GM12878 (cell line): ENCODE results near the gene WDR53. TPM values are rescaled to one million over a fixed set of nuclear protein-coding genes. Genes with fewer than 3 reads are reported as not detected.
A peak's percentile ranks its signal among the peaks of the same experiment; 100 is the strongest.

ENCODE experiments used
- ATAC-seq: fragments of 200-7000 bp; cut with Tn5 transposase; 3 replicates; pipeline ENCODE4 v1.9.1; 2020; ENCODE audit warnings: mild to moderate bottlenecking, moderate library complexity
- BruUV-seq: library from RNA; stranded (reverse); fragments of 400-500 nt; replicated peaks from 2 replicates; lab custom pipeline; 2021; lab: Mats Ljungman, UMichigan
- CTCF ChIA-PET: fragments of 300-600 bp; sonication (Branson Sonifier 250); formaldehyde crosslinking; extraction: SDS; loops from one replicate; lab custom pipeline; 2021; ENCODE audit warnings: inconsistent platforms; lab: Yijun Ruan, JAX
- POLR2A ChIA-PET: fragments of 350-600 bp; formaldehyde crosslinking; extraction: SDS; loops from one replicate; lab custom pipeline; 2021; ENCODE audit warnings: inconsistent platforms; lab: Charles Lee
- RAD21 ChIA-PET: fragments of 300-600 bp; sonication (Branson Sonifier 250); formaldehyde crosslinking; loops from one replicate; lab custom pipeline; 2023; ENCODE audit warnings: antibody characterized with exemption; ENCODE audit not compliant: unreplicated experiment; lab: Charles Lee
- SMC1A ChIA-PET: fragments of 300-600 bp; sonication (Branson Sonifier 250); formaldehyde crosslinking; loops from one replicate; lab custom pipeline; 2023; ENCODE audit not compliant: unreplicated experiment, uncharacterized antibody; lab: Charles Lee
- DNase-seq: peaks from one replicate; pipeline ENCODE4 v3.0.0-alpha.2; 2011; ENCODE audit warnings: low read depth, low spot score
- FAIRE-seq: peaks from 3 replicates; lab custom pipeline; 2011; peaks lifted over from hg19 to GRCh38; lab: Jason Lieb, UNC
- H2AFZ ChIP-seq: 2 replicates; pipeline ENCODE4 v1.6.0; 2011; ENCODE audit warnings: low read depth, low read length, control low read depth; ENCODE audit not compliant: control insufficient read depth
- H3K27ac ChIP-seq: 2 replicates; pipeline ENCODE4 v1.5.1; 2011; ENCODE audit warnings: control low read depth; ENCODE audit not compliant: control insufficient read depth, insufficient read depth
- H3K27me3 ChIP-seq, 2 experiments: replicated peaks in 1 of 2; 2 replicates each; pipeline versions ENCODE4 v1.6.0 to v1.6.1; 2011; ENCODE audit warnings: low read length in 1 of 2; ENCODE audit not compliant: control insufficient read depth in 2 of 2, insufficient read depth in 2 of 2
- H3K36me3 ChIP-seq, 2 experiments: 2 replicates each; pipeline ENCODE4 v1.5.1; 2011; ENCODE audit warnings: low read length in 1 of 2; ENCODE audit not compliant: control insufficient read depth in 2 of 2, insufficient read depth in 2 of 2
- H3K4me1 ChIP-seq: 2 replicates; pipeline ENCODE4 v1.6.1; 2011; ENCODE audit warnings: mild to moderate bottlenecking, low read length, moderate library complexity, mixed read lengths; ENCODE audit not compliant: control insufficient read depth, insufficient read depth
- H3K4me2 ChIP-seq: 2 replicates; pipeline ENCODE4 v1.6.0; 2011; ENCODE audit warnings: control low read depth; ENCODE audit not compliant: control insufficient read depth, insufficient read depth
- H3K4me3 ChIP-seq: fragments of 200-600 bp; sonication (generic); 2 replicates; pipeline ENCODE4 v1.5.1; 2016
- H3K79me2 ChIP-seq: 2 replicates; pipeline ENCODE4 v1.6.0; 2011; ENCODE audit warnings: low read length; ENCODE audit not compliant: control insufficient read depth, insufficient read depth
- H3K9ac ChIP-seq: 2 replicates; pipeline ENCODE4 v1.8.0; 2011; ENCODE audit warnings: low read length, control low read depth, mixed read lengths; ENCODE audit not compliant: control insufficient read depth, insufficient read depth
- H3K9me3 ChIP-seq: replicated peaks from 3 replicates; pipeline ENCODE4 v1.5.1; 2011; ENCODE audit warnings: mild to moderate bottlenecking, low read length; ENCODE audit not compliant: control insufficient read depth, insufficient read depth
- H4K20me1 ChIP-seq: 2 replicates; pipeline ENCODE4 v1.6.0; 2011; ENCODE audit not compliant: control insufficient read depth, insufficient read depth
- NFYA ChIP-seq: IDR thresholded peaks from 2 replicates; pipeline ENCODE4 v1.6.1; 2011; ENCODE audit warnings: low read depth, mild to moderate bottlenecking, low read length, improper control_type of control experiment, borderline replicate concordance
- SIN3A ChIP-seq: IDR thresholded peaks from 2 replicates; pipeline ENCODE4 v1.6.1; 2012; ENCODE audit warnings: low read depth, low read length, improper control_type of control experiment
- ZNF217 ChIP-seq: fragments of 450-650 bp; IDR thresholded peaks from 2 replicates; pipeline ENCODE4 v1.6.1; 2017; ENCODE audit warnings: antibody characterized with exemption, mild to moderate bottlenecking
- WGBS: methylation state at CpG from one replicate; pipeline ENCODE4 v1.1.6; 2016; ENCODE audit warnings: low lambda C conversion rate; ENCODE audit not compliant: insufficient replicate concordance, insufficient coverage; ENCODE audit errors: missing lambda C conversion rate; 5-methylcytosine and 5-hydroxymethylcytosine counted together
- in situ Hi-C: fragments of 300-500 bp; cut with MboI; formaldehyde crosslinking; loops from 9 replicates; pipeline ENCODE4 v1.14.3; 2018; ENCODE audit warnings: mixed read lengths
- intact Hi-C: fragments of 100-400 bp; cut with micrococcal nuclease; formaldehyde crosslinking; loops from one replicate; pipeline ENCODE4 v1.14.2; 2022; ENCODE audit not compliant: unreplicated experiment
- polyA plus RNA-seq, 11 experiments: library from polyadenylated mRNA; depleted of rRNA in 4 of 11; unstranded in 6 of 11; stranded (reverse) in 5 of 11; fragments of >200 nt; fragmentation: Nextera tagmentation in 4 of 11; fragmentation: Illumina TruSeq in 1 of 11; extraction: Ambion mirVana in 4 of 11; extraction: Trizol in 1 of 11; gene quantifications; 1 replicate in 1 of 11; 2 replicates in 10 of 11; pipeline versions ENCODE4 v1.2.1 to v1.2.3, GENCODE V29; 2011 to 2016; ENCODE audit warnings: inconsistent platforms in 2 of 11, missing spikeins in 2 of 11, low read depth in 1 of 11
- total RNA-seq, 4 experiments: library from RNA; depleted of rRNA in 3 of 4; stranded (reverse); fragments of >200 nt in 3 of 4; fragmentation: Illumina TruSeq in 1 of 4; extraction: Trizol in 1 of 4; gene quantifications; 2 replicates each; pipeline versions ENCODE4 v1.2.1 to v1.2.3, GENCODE V29; 2013 to 2021
- TF ChIP-seq, protein P1 (sequence below): fragments of 450-650 bp; IDR thresholded peaks from 2 replicates; pipeline ENCODE4 v1.6.1; 2017; ENCODE audit warnings: borderline replicate concordance

The WDR53 gene
- total and polyA plus RNA-seq, 10 of the 15 experiments (the other 5 are each of a cell fraction or from before 2014, with no cell fraction given), result 7.7 to 20.3 (median 15.7) TPM

DNA sequence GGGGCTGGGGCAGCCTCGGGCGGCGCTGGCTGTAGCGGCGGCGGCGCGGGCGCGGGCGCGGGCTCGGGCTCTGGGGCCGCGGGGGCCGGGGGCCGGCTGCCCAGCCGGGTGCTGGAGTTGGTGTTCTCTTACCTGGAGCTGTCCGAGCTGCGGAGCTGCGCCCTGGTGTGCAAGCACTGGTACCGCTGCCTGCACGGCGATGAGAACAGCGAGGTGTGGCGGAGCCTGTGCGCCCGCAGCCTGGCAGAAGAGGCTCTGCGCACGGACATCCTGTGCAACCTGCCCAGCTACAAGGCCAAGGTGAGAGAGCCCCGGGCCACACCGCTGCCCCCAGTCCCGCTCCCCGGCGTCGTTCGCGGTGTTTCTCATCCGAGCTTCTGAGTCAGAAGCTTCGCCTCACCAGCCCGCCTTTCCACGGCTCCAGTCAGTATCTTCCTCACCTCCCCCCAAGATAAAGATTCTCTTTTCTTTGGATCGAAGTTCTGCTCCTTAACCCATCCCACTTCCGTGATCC is 706 bp upstream of the WDR53 start:
- ATAC-seq, result peak; percentile 59
- BruUV-seq, result no TSS peak
- H3K79me2 ChIP-seq, result peaks cover 63% of the 10 kb centered on the region
- no peaks in the 10 kb centered on the region; a peak in 1 of 4 replicates for H3K36me3 ChIP-seq
- ChIA-PET CTCF (interaction anchor here (1.3 to 1.7 kb wide), 3 partner anchors 32 to 47 kb away, joined by 3 to 4 read pairs (median 3); no protein-coding TSS in a partner anchor), RAD21 (interaction anchor here (0.7 kb wide), 1 partner anchor 171 kb away, joined by 3 read pairs; the partner anchor contains the start of gene PAK2), SMC1A (interaction anchor here (1.1 kb wide), 1 partner anchor 172 kb away, joined by 3 read pairs; no protein-coding TSS in a partner anchor), POLR2A (interaction anchor here (0.5 to 1.3 kb wide), 6 partner anchors 10 to 691 kb away, joined by 3 to 4 read pairs (median 3); no protein-coding TSS in a partner anchor)
- 2% methylated on average over 41 of the region's 44 CpGs for WGBS
- peaks cover 9% of the 10 kb centered on the region; the same call in 1 of the 2 replicates for H3K4me1 ChIP-seq
- peak overlapping the region; percentile 73 for H2AFZ ChIP-seq
- FAIRE-seq, result no peak
- peak overlapping the region; percentile 75 for H3K4me3 ChIP-seq
- H3K27me3 ChIP-seq, result no peaks in the 10 kb centered on the region
- TF ChIP-seq, protein P1, sequence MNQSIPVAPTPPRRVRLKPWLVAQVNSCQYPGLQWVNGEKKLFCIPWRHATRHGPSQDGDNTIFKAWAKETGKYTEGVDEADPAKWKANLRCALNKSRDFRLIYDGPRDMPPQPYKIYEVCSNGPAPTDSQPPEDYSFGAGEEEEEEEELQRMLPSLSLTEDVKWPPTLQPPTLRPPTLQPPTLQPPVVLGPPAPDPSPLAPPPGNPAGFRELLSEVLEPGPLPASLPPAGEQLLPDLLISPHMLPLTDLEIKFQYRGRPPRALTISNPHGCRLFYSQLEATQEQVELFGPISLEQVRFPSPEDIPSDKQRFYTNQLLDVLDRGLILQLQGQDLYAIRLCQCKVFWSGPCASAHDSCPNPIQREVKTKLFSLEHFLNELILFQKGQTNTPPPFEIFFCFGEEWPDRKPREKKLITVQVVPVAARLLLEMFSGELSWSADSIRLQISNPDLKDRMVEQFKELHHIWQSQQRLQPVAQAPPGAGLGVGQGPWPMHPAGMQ, result no peak
- 0 out of 2 replicates have a peak, but pooled peaks have one; percentile 13 for TF ChIP-seq SIN3A
- TF ChIP-seq NFYA, result no peak
- TF ChIP-seq ZNF217, result 0 out of 2 replicates have a peak, but pooled peaks have one; percentile 2
- H3K27ac ChIP-seq, result peak overlapping the region; percentile 82; the same call in 1 of the 2 replicates
- H3K9me3 ChIP-seq, result no peaks in the 10 kb centered on the region
- intact Hi-C loops (no loop called here), in situ Hi-C loops (no loop called here)
- peak overlapping the region; percentile 81 for H3K4me2 ChIP-seq
- no peak for DNase-seq
- H3K9ac ChIP-seq, result peak overlapping the region; percentile 79
- no peaks in the 10 kb centered on the region for H4K20me1 ChIP-seq
